LNCaP clone FGC (cell line): ENCODE measurements around the gene FIBIN.

Source experiments
- DNase-seq: peaks from one replicate; pipeline ENCODE4 v3.0.0-alpha.2; 2011; ENCODE audit warnings: low read depth
- H3K4me3 ChIP-seq: 2 replicates; pipeline ENCODE4 v1.5.1; 2011; ENCODE audit warnings: mild to moderate bottlenecking, low read depth, low read length, control low read depth
- CTCF ChIP-seq: IDR thresholded peaks from 2 replicates; pipeline ENCODE4 v1.5.1; 2012; ENCODE audit warnings: mild to moderate bottlenecking; ENCODE audit not compliant: control insufficient read depth, insufficient read depth; ENCODE audit errors: extremely low read depth

FIBIN gene

GRCh38 chr11:26993965-26994457 lies at the start of gene FIBIN:
TSS of gene FIBIN (plus strand) at chr11:26994112. CDS start at chr11:26994527, 415 bp downstream.
- no peak within 1 kb of the TSS for H3K4me3 ChIP-seq
- TF ChIP-seq CTCF, result no peak
- no peak for DNase-seq

GRCh38 chr11:26944866-26945664 lies 48.8 kb upstream of the FIBIN start:
- no peak for TF ChIP-seq CTCF
- H3K4me3 ChIP-seq, result no peak overlapping the region
- DNase-seq, result no peak

GRCh38 chr11:26946257-26946716 lies 47.6 kb upstream of the FIBIN start:
- no peak for TF ChIP-seq CTCF
- no peak for DNase-seq
- no peak overlapping the region for H3K4me3 ChIP-seq

- TF ChIP-seq CTCF, result no peak
- DNase-seq, result peak; percentile 52
- no peak overlapping the region for H3K4me3 ChIP-seq
Measured at GRCh38 chr11:26947379-26947844, 46.5 kb upstream of the FIBIN start.

GRCh38 chr11:26947904-26948639 lies 45.8 kb upstream of the FIBIN start:
- TF ChIP-seq CTCF, result no peak
- no peak overlapping the region for H3K4me3 ChIP-seq
- DNase-seq, result no peak

- no peak for DNase-seq
- no peak for TF ChIP-seq CTCF
- no peak overlapping the region for H3K4me3 ChIP-seq
Measured at GRCh38 chr11:26948881-26949280, 45.0 kb upstream of the FIBIN start.
